Transverse colon (tissue), 4 donors: ENCODE data around the gene RFX2. TPM values are rescaled to one million over a fixed set of nuclear protein-coding genes. Genes with fewer than 3 reads are reported as not detected.

Experiments used
- DNase-seq: peaks from one replicate; pipeline ENCODE4 v3.0.0-alpha.2; 2019
- H3K27ac ChIP-seq, 4 donors: fragments of 200-600 bp; sonication (generic); 2 replicates each; pipeline ENCODE4 v1.5.1; 2016 to 2018; ENCODE audit warnings: inconsistent platforms in 4 of 4
- H3K27me3 ChIP-seq: fragments of 200-600 bp; sonication (generic); 2 replicates; pipeline ENCODE4 v1.5.1; 2017; ENCODE audit warnings: inconsistent platforms
- H3K36me3 ChIP-seq, 4 donors: fragments of 200-600 bp; sonication (generic); 2 replicates each; pipeline ENCODE4 v1.5.1; 2017 to 2019; ENCODE audit warnings: inconsistent platforms in 4 of 4
- H3K4me1 ChIP-seq, 4 donors: fragments of 200-600 bp; sonication (generic); 2 replicates each; pipeline ENCODE4 v1.5.1; 2017 to 2020; ENCODE audit warnings: inconsistent platforms in 4 of 4
- H3K4me3 ChIP-seq, 4 donors: fragments of 200-600 bp; sonication (generic); 1 replicate in 1 of 4; 2 replicates in 3 of 4; pipeline versions ENCODE4 v1.5.1 to v1.6.1; 2017 to 2019; ENCODE audit warnings: inconsistent platforms in 4 of 4
- H3K9me3 ChIP-seq, 2 donors: fragments of 200-600 bp; sonication (generic); 2 replicates each; pipeline ENCODE4 v1.5.1; 2017 to 2019; ENCODE audit warnings: inconsistent platforms in 2 of 2
- CTCF ChIP-seq, 5 experiments: fragments of 200-600 bp in 3 of 5; fragments of 450-650 bp in 2 of 5; sonication (generic) in 3 of 5; IDR thresholded peaks; 1 replicate in 2 of 5; 2 replicates in 3 of 5; pipeline ENCODE4 v1.5.1; 2016 to 2017; ENCODE audit warnings: antibody characterized with exemption in 5 of 5, inconsistent platforms in 3 of 5, mild to moderate bottlenecking in 2 of 5, moderate library complexity in 1 of 5
- EP300 ChIP-seq: sonication (generic); formaldehyde crosslinking; IDR thresholded peaks from one replicate; pipeline ENCODE4 v1.6.1; 2017; ENCODE audit warnings: antibody characterized with exemption, low read depth
- POLR2A ChIP-seq: fragments of 450-650 bp; IDR thresholded peaks from one replicate; pipeline ENCODE4 v1.6.1; 2016; ENCODE audit warnings: antibody characterized with exemption, mild to moderate bottlenecking, moderate library complexity
- POLR2AphosphoS5 ChIP-seq, 3 donors: sonication (generic); formaldehyde crosslinking; IDR thresholded peaks; one replicate each; pipeline ENCODE4 v1.6.1; 2016; ENCODE audit warnings: antibody characterized with exemption in 3 of 3
- WGBS, 2 donors: methylation state at CpG; one replicate each; pipeline ENCODE4 v1.1.5; 2018; ENCODE audit warnings: low coverage in 1 of 2; 5-methylcytosine and 5-hydroxymethylcytosine counted together
- in situ Hi-C, 4 donors: fragments of 200-750 bp; cut with MboI; loops; one replicate each; pipeline versions ENCODE4 v1.15.0 to v1.15.1; 2017; ENCODE audit warnings: low sequenced_read_pairs in 3 of 4, low pct_ligation_motif_present in 1 of 4, low pct_unique_long_range_greater_than_20kb in 1 of 4
- intact Hi-C: fragments of 100-400 bp; cut with DNase I; formaldehyde crosslinking; loops from one replicate; pipeline ENCODE4 v1.15.1; 2023; ENCODE audit warnings: low total_unique reads
- total RNA-seq, 4 donors: library from RNA; depleted of rRNA; stranded (reverse); fragments of >200 nt; gene quantifications; one replicate each; pipeline ENCODE4 v1.1.0, GENCODE V29; 2016

RFX2 gene
- total RNA-seq, 4 donors from 2014 or later: 6.1 to 57.5 (median 11.8) TPM

GRCh38 chr19:6064336-6065073, 45.8 kb downstream of the RFX2 start:
- TF ChIP-seq POLR2AphosphoS5 (IDR thresholded peaks at IDR 0.05) (no peak), EP300 (no peak), POLR2A (no peak), CTCF (IDR thresholded peaks at IDR 0.05) (no peak)
- intact Hi-C loops: no loop called here
- Histone ChIP-seq H3K36me3 (no peaks in the 10 kb centered on the region), H3K27ac (peak overlapping the region; percentile 90 to 95 (median 92)), H3K4me3 (no peak overlapping the region), H3K4me1 (peaks cover 58 to 89% (median 77%) of the 10 kb centered on the region in 4 donors), H3K27me3 (no peaks in the 10 kb centered on the region), H3K9me3 (no peaks in the 10 kb centered on the region)
- 78 to 93% methylated on average over 3 to 8 of the region's 8 CpGs for WGBS, 2 donors
- DNase-seq: peak; percentile 15
- in situ Hi-C loops: no loop called here

- Histone ChIP-seq H3K4me3 (no peak overlapping the region), H3K4me1 (peaks cover 58 to 92% (median 78%) of the 10 kb centered on the region in 4 donors), H3K9me3 (no peaks in the 10 kb centered on the region), H3K36me3 (no peaks in the 10 kb centered on the region), H3K27me3 (no peaks in the 10 kb centered on the region), H3K27ac (peak overlapping the region; percentile 90 to 95 (median 92))
- intact Hi-C loops (no loop called here), in situ Hi-C loops (no loop called here)
- peak; percentile 9 for DNase-seq
- TF ChIP-seq POLR2A: no peak
- TF ChIP-seq CTCF (IDR thresholded peaks at IDR 0.05): no peak
- TF ChIP-seq EP300: no peak
- no peak for TF ChIP-seq POLR2AphosphoS5 (IDR thresholded peaks at IDR 0.05)
- WGBS, 2 donors: 81 to 100% methylated on average over 1 to 14 of the region's 14 CpGs
Observed at GRCh38 chr19:6063576-6064335, 46.5 kb downstream of the RFX2 start.

GRCh38 chr19:6062961-6063575, 47.2 kb downstream of the RFX2 start:
- TF ChIP-seq POLR2A: no peak
- no peak for TF ChIP-seq POLR2AphosphoS5 (IDR thresholded peaks at IDR 0.05)
- no peak for TF ChIP-seq EP300
- no peak for TF ChIP-seq CTCF (IDR thresholded peaks at IDR 0.05)
- peak; percentile 8 for DNase-seq
- Histone ChIP-seq H3K4me3 (no peak overlapping the region), H3K4me1 (peaks cover 65 to 94% (median 79%) of the 10 kb centered on the region in 4 donors), H3K27ac (peak overlapping the region; percentile 90 to 95 (median 92)), H3K27me3 (no peaks in the 10 kb centered on the region), H3K36me3 (no peaks in the 10 kb centered on the region), H3K9me3 (no peaks in the 10 kb centered on the region)
- in situ Hi-C loops: no loop called here
- intact Hi-C loops: no loop called here
- WGBS, 2 donors: 90 to 100% methylated on average over 1 to 17 of the region's 17 CpGs

GRCh38 chr19:6062274-6062673, 48.0 kb downstream of the RFX2 start:
- 23 to 41% methylated on average over 7 to 11 of the region's 11 CpGs for WGBS, 2 donors
- H3K4me1 ChIP-seq: peaks cover 66 to 94% (median 81%) of the 10 kb centered on the region in 4 donors
- TF ChIP-seq POLR2A (peak; percentile 29), POLR2AphosphoS5 (IDR thresholded peaks at IDR 0.05) (peak; percentile 43 to 76 (median 56)), CTCF (IDR thresholded peaks at IDR 0.05) (no peak)
- no peaks in the 10 kb centered on the region for H3K36me3 ChIP-seq
- no peak overlapping the region for H3K4me3 ChIP-seq
- H3K27me3 ChIP-seq: no peaks in the 10 kb centered on the region
- peak; percentile 57 for DNase-seq
- peak overlapping the region; percentile 90 to 95 (median 92) for H3K27ac ChIP-seq
- intact Hi-C loops: no loop called here
- H3K9me3 ChIP-seq: no peaks in the 10 kb centered on the region
- in situ Hi-C loops: no loop called here
